H1 (cell line): ENCODE data around the gene POFUT2. TPM values are rescaled to one million over a fixed set of nuclear protein-coding genes. Genes with fewer than 3 reads are reported as not detected.

Source experiments
- EZH2 ChIP-seq: fragments of 200-600 bp; sonication (generic); IDR thresholded peaks from 2 replicates; pipeline ENCODE4 v1.7.1; 2012; ENCODE audit warnings: low read depth, mild to moderate bottlenecking, moderate library complexity, low read length, inconsistent platforms; ENCODE audit not compliant: severe bottlenecking
- POLR2AphosphoS5 ChIP-seq: IDR thresholded peaks from 2 replicates; pipeline ENCODE4 v1.6.1; 2011; ENCODE audit warnings: low read depth, low read length
- RNF2 ChIP-seq: fragments of 200-900, 300-1000 bp; sonication (generic); IDR thresholded peaks from 2 replicates; pipeline ENCODE4 v1.7.1; 2016; ENCODE audit warnings: borderline replicate concordance, low read depth, mild to moderate bottlenecking, antibody characterized with exemption, low read length; ENCODE audit not compliant: poor library complexity, severe bottlenecking; ENCODE audit errors: missing control alignments
- SIRT6 ChIP-seq: IDR thresholded peaks from one replicate; pipeline ENCODE4 v1.7.1; 2012; ENCODE audit warnings: low read length, inconsistent platforms
- polyA plus RNA-seq, 7 experiments: library from polyadenylated mRNA; depleted of rRNA in 3 of 7; stranded (reverse) in 5 of 7; unstranded in 2 of 7; fragments of >200 nt in 5 of 7; fragments of 200-250 nt in 2 of 7; gene quantifications; 1 replicate in 5 of 7; 2 replicates in 1 of 7; 4 replicates in 1 of 7; pipeline versions ENCODE4 v1.2.1 to v1.2.3, GENCODE V29; 2011 to 2013; ENCODE audit warnings: missing spikeins in 2 of 7, mixed read lengths in 2 of 7
- total RNA-seq: library from RNA; stranded (reverse); fragmentation: NEBNext Ultra II Directional; extraction: Animal tissue kit (Norgen Biotek cat#: 25700); gene quantifications from 2 replicates; pipeline ENCODE4 v1.2.1, GENCODE V29; 2021

The POFUT2 gene
- total and polyA plus RNA-seq, 2 of the 8 experiments (the other 6 are each of a cell fraction or from before 2014, with no cell fraction given): 13.7 to 32.1 TPM

GRCh38 chr21:45256021-45256911 is 31.4 kb downstream of the POFUT2 start (continued):
- TF ChIP-seq EZH2 (no peak), RNF2 (no peak), POLR2AphosphoS5 (no peak), SIRT6 (no peak)
